GM18498 (cell line): ENCODE measurements around the gene CDKN1B.

Experiments used
- ATAC-seq: cut with Tn5 transposase; IDR thresholded peaks from one replicate; pipeline ENCODE4 v1.9.1; 2021; ENCODE audit warnings: mild to moderate bottlenecking, moderate library complexity; ENCODE audit not compliant: unreplicated experiment

The CDKN1B gene

DNA sequence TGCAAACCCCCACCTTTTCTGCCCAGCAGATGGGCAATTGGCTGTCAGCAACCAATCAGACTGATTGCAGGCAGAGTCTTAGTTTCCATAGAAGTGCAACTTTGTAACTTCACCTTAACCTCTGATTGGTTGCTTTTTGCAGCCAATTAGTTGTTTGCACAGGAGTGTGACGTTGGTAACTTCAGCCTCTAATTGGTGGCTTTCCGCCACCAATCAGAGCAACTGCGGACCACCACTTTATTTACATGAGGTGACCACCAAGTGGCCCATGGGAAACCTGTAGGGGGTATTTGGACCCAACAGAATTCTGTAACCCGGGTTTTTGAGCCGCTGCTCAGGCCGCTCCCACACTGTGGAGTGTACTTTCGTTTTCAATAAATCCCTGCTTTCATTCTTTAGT lies 32.3 kb downstream of the CDKN1B start:
- ATAC-seq, result no peak

DNA sequence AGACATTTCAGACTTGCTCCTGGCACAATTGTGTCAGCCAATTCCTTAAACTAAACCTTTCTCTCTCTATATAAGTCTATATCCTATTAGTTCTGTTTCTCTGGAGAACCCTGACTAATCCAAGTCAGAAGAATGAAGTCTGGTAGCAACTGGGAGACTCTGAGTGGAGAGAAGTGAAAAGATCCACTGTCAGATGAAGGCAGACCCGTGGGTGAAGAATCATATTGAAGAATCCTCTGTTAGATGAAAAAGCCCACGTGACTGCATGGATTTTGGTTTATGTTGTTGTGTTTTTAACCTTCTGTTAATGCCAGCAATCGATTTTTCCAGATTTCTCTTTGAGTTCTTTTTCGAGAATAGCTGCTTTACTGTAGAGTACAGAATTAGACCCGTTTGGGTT lies 38.8 kb downstream of the CDKN1B start:
- no peak for ATAC-seq

DNA sequence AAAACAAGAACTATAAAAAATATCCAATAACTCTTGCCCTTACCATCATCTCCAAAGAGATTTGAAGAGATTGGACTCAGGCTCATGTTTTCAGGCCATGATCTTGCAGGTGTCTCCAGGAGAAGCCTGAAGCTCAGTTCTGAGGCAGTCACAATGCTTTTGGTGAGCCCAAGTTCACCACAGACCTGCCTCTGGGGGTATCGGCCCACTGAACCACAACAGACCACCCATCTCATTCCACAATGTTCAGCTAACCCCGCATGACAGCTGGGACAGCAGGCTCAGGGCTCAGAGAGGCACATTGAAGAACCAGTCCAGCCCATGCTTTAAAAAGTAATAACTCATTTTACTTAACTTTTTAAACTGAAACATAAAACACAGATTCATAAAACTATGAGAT lies 40.0 kb downstream of the CDKN1B start:
- no peak for ATAC-seq

DNA sequence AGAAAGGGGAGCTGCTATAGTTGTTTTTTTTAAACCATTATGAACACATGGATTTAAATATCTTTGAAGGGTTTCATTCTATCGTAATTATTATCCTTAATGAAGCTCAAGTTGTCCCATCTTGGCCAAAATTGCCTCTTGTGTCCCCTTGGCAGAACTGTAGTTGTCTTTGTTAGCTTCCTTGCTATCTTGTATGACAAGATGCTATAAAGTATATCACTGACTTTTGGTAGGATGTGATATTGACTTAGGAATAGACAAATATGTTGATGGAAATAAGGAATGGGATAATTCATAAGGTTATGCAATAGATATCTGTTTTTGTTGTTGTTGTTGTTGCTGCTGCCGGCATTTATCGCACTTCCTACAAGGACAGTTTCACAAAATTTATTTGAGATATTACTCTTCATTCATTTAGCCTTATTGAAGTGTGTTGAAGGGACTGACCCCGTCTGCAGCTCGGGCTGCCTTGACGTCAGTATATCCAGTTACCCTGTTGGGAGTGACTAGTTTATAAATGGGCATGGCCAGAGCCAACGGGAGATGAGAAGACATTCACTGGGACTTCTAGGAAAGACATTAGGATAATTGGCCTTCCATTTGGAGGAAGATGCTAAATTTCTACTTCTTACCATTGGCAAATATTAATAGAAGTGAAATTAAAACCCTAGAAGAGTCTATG lies 42.2 kb downstream of the CDKN1B start:
- ATAC-seq, result no peak

DNA sequence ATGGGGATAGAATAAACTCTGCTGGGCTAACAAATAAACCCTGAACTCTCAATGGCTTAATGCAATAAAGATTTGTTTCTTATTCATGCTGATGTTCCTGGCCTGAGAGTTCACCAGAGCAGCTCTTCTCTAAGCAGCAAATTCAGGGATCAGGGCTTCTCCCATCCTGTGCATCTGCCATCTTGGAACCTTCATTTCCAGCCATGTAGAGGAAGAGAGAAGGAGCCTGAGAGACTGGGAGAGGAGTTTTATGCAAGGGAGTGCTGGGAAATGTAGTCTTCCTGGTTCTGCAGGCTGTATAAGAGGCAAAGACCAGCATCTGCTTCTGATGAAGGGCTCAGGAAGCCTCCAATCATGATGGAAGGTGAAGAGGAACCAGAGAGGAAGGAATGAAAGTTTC lies 47.7 kb downstream of the CDKN1B start:
- ATAC-seq, result no peak

DNA sequence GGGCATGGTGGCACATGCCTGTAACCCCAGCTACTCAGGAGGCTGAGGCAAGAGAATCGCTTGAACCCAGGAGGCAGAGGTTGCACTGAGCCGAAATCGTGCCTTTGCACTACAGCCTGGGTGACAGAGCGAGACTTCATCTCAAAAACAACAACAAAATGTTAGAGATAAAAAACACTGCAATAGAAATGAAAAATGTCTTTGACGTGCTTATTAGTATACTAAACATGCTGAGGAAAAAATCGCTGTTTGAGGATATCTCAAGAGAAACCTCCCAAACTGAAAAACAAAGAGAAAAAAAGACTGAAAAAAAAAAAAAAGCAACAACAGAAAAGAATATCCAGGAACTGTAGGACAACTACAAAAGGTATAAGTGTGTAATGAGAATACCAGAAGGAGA lies 53.1 kb downstream of the CDKN1B start:
- no peak for ATAC-seq
